Neural progenitor cell (in vitro differentiated cells): ENCODE data around the gene KASH5. TPM values are rescaled to one million over a fixed set of nuclear protein-coding genes. Genes with fewer than 3 reads are reported as not detected.

Experiments used
- DNase-seq: peaks from one replicate; pipeline ENCODE4 v3.0.0-alpha.2; 2016; ENCODE audit warnings: low spot score
- H2AFZ ChIP-seq: fragments of 200-600 bp; sonication (generic); replicated peaks from 2 replicates; pipeline ENCODE4 v1.6.1; 2016; ENCODE audit warnings: antibody characterized with exemption
- H3F3A ChIP-seq: fragments of 200-600 bp; sonication (generic); 2 replicates; pipeline ENCODE4 v1.6.1; 2016; ENCODE audit warnings: antibody characterized with exemption, low read depth
- H3K27ac ChIP-seq: fragments of 200-600 bp; sonication (generic); 2 replicates; pipeline ENCODE4 v1.5.1; 2016; ENCODE audit warnings: mild to moderate bottlenecking
- H3K27me3 ChIP-seq: fragments of 200-600 bp; sonication (generic); 2 replicates; pipeline ENCODE4 v1.6.1; 2016; ENCODE audit warnings: mild to moderate bottlenecking, moderate library complexity
- H3K36me3 ChIP-seq: fragments of 200-600 bp; sonication (generic); 2 replicates; pipeline ENCODE4 v1.5.1; 2016
- H3K4me1 ChIP-seq: fragments of 200-600 bp; sonication (generic); 2 replicates; pipeline ENCODE4 v1.6.1; 2016; ENCODE audit warnings: mixed run types
- H3K4me2 ChIP-seq: fragments of 200-600 bp; sonication (generic); 2 replicates; pipeline ENCODE4 v1.6.1; 2016
- H3K4me3 ChIP-seq: fragments of 200-600 bp; sonication (generic); 2 replicates; pipeline ENCODE4 v1.5.1; 2016
- H3K79me2 ChIP-seq: fragments of 200-600 bp; sonication (generic); 2 replicates; pipeline ENCODE4 v1.6.1; 2016; ENCODE audit warnings: low read depth
- H3K9ac ChIP-seq: fragments of 200-600 bp; sonication (generic); 2 replicates; pipeline ENCODE4 v1.6.1; 2016
- H3K9me3 ChIP-seq: fragments of 200-600 bp; sonication (generic); 2 replicates; pipeline ENCODE4 v1.5.1; 2016; ENCODE audit warnings: low read depth
- H4K20me1 ChIP-seq: fragments of 200-600 bp; sonication (generic); 2 replicates; pipeline ENCODE4 v1.6.1; 2016; ENCODE audit warnings: low read depth
- H3K27ac Mint-ChIP-seq: 3 replicates; pipeline ENCODE4 v1.8.0; 2021; ENCODE audit warnings: mixed read lengths
- H3K27me3 Mint-ChIP-seq: 2 replicates; pipeline ENCODE4 v1.8.0; 2022; ENCODE audit warnings: low read depth, mild to moderate bottlenecking, inconsistent platforms, moderate library complexity, mixed read lengths; ENCODE audit not compliant: insufficient read depth
- H3K36me3 Mint-ChIP-seq: 3 replicates; pipeline ENCODE4 v1.8.0; 2021; ENCODE audit warnings: mixed read lengths
- H3K4me1 Mint-ChIP-seq: 3 replicates; pipeline ENCODE4 v1.8.0; 2021; ENCODE audit warnings: mixed read lengths
- H3K4me3 Mint-ChIP-seq: 3 replicates; pipeline ENCODE4 v1.8.0; 2021; ENCODE audit warnings: mild to moderate bottlenecking, moderate library complexity, mixed read lengths
- H3K9me3 Mint-ChIP-seq: 3 replicates; pipeline ENCODE4 v1.8.0; 2020; ENCODE audit warnings: mixed read lengths
- CTCF ChIP-seq: fragments of 200-600 bp; sonication (generic); IDR thresholded peaks from 2 replicates; pipeline ENCODE4 v1.5.1; 2017; ENCODE audit warnings: antibody characterized with exemption, mild to moderate bottlenecking
- EZH2 ChIP-seq: fragments of 200-600 bp; sonication (generic); IDR thresholded peaks from 2 replicates; pipeline ENCODE4 v1.6.1; 2017; ENCODE audit warnings: antibody characterized with exemption, mild to moderate bottlenecking, moderate library complexity
- EZH2phosphoT487 ChIP-seq: fragments of 200-600 bp; sonication (generic); IDR thresholded peaks from 2 replicates; pipeline ENCODE4 v1.6.1; 2017; ENCODE audit warnings: antibody characterized with exemption
- total RNA-seq: library from RNA; depleted of rRNA; stranded (reverse); fragments of >200 nt; gene quantifications from 2 replicates; pipeline ENCODE4 v1.2.3, GENCODE V29; 2015; ENCODE audit warnings: low replicate concordance

Gene KASH5
- total RNA-seq, 1 donor from 2014 or later = not detected

- Histone ChIP-seq H3F3A (peaks cover 66% of the 10 kb centered on the region), H2AFZ (no peak overlapping the region), H3K79me2 (peaks cover 5% of the 10 kb centered on the region), H3K36me3 (peaks cover 6% of the 10 kb centered on the region), H3K9me3 (no peaks in the 10 kb centered on the region), H3K27me3 (no peaks in the 10 kb centered on the region), H3K4me2 (no peak overlapping the region), H3K4me3 (no peak overlapping the region), H3K4me1 (no peaks in the 10 kb centered on the region), H3K27ac (no peak overlapping the region), H4K20me1 (peaks cover 73% of the 10 kb centered on the region), H3K9ac (no peak overlapping the region)
- peak; percentile 52 for DNase-seq
- Mint-ChIP-seq H3K27ac (no peak overlapping the region), H3K9me3 (no peaks in the 10 kb centered on the region), H3K27me3 (peaks cover 11% of the 10 kb centered on the region), H3K4me1 (peaks cover 45% of the 10 kb centered on the region), H3K36me3 (peaks cover 47% of the 10 kb centered on the region), H3K4me3 (peak overlapping the region; percentile 25)
- TF ChIP-seq CTCF (no peak), EZH2 (no peak), EZH2phosphoT487 (no peak)
These were observed 47.8 kb upstream of the KASH5 start for GRCh38 chr19:49340069-49340864.

DNA sequence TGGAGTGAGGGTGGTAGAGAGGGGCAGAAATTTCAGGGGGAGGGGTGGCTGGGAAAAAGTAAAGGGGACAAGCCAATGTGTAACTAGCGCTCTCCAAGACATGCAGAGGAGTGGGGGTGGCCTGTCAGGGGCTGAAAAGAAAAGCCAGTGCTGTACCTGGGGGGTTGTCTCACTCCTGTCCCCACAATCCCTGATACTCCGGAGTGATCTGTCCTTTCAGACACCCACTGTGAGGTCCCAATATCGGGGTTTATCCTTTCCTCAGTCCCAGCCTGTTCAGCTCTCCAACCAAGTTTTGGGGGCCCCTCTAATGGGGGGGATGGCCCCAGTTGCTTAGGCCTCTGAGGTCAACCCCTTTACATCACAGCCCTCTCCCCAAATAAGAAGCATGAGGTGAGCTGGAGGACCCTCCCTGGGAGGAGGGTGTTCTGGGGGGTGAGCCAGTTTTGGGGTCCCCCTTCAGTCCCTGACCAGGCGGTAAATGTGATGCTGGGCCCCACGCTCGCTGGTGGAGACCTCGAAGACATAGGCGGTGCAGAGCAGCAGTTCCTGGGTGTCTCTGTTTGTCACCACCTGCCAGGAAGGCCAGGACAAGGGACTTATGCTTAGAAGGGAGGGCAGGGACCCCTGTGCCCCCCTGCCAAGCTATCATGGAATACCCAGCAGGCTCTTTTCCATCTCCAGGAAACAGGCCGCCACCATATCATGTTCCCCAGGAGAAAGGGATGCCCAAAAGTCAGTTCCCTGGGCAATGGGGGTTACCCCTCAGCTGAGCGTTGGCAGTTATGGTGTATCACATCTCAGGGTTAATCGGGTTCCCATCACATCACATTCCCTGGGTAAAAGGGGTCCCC lies 47.0 kb upstream of the KASH5 start:
- no peak overlapping the region for H3K27ac Mint-ChIP-seq
- TF ChIP-seq CTCF (no peak), EZH2phosphoT487 (no peak), EZH2 (no peak)
- Histone ChIP-seq H2AFZ (no peak overlapping the region), H3K36me3 (peaks cover 6% of the 10 kb centered on the region), H3K4me2 (no peak overlapping the region), H3K4me3 (no peak overlapping the region), H3K9me3 (no peaks in the 10 kb centered on the region), H3F3A (peaks cover 74% of the 10 kb centered on the region), H4K20me1 (peaks cover 78% of the 10 kb centered on the region), H3K4me1 (no peaks in the 10 kb centered on the region), H3K27ac (no peak overlapping the region), H3K9ac (no peak overlapping the region), H3K27me3 (no peaks in the 10 kb centered on the region), H3K79me2 (peaks cover 11% of the 10 kb centered on the region)
- no peaks in the 10 kb centered on the region for H3K9me3 Mint-ChIP-seq
- no peak overlapping the region for H3K4me3 Mint-ChIP-seq
- DNase-seq = no peak
- peaks cover 13% of the 10 kb centered on the region for H3K27me3 Mint-ChIP-seq
- peaks cover 48% of the 10 kb centered on the region for H3K36me3 Mint-ChIP-seq
- H3K4me1 Mint-ChIP-seq = peaks cover 49% of the 10 kb centered on the region

- Mint-ChIP-seq H3K4me3 (no peak overlapping the region), H3K27ac (no peak overlapping the region), H3K27me3 (peaks cover 11% of the 10 kb centered on the region), H3K36me3 (peaks cover 54% of the 10 kb centered on the region), H3K9me3 (no peaks in the 10 kb centered on the region), H3K4me1 (peaks cover 49% of the 10 kb centered on the region)
- peaks cover 17% of the 10 kb centered on the region for H3K79me2 ChIP-seq
- no peak overlapping the region for H3K4me2 ChIP-seq
- no peak for DNase-seq
- no peak overlapping the region for H3K4me3 ChIP-seq
- no peaks in the 10 kb centered on the region for H3K27me3 ChIP-seq
- TF ChIP-seq EZH2 (no peak), EZH2phosphoT487 (no peak), CTCF (no peak)
- H3K4me1 ChIP-seq = no peaks in the 10 kb centered on the region
- H3K9ac ChIP-seq = no peak overlapping the region
- H3K9me3 ChIP-seq = no peaks in the 10 kb centered on the region
- peaks cover 6% of the 10 kb centered on the region for H3K36me3 ChIP-seq
- peaks cover 76% of the 10 kb centered on the region for H3F3A ChIP-seq
- no peak overlapping the region for H3K27ac ChIP-seq
- H4K20me1 ChIP-seq = peaks cover 81% of the 10 kb centered on the region
- H2AFZ ChIP-seq = no peak overlapping the region
These were observed 45.7 kb upstream of the KASH5 start for GRCh38 chr19:49342291-49342721.
